Upper lobe of right lung (tissue), 1 donor: Measurements from ENCODE around the gene P2RY2. TPM values are rescaled to one million over a fixed set of nuclear protein-coding genes. Genes with fewer than 3 reads are reported as not detected.

Experiments
- ATAC-seq: fragments of 200-7000 bp; cut with Tn5 transposase; one replicate; pipeline ENCODE4 v1.9.1; 2020; ENCODE audit warnings: mild to moderate bottlenecking, moderate library complexity
- DNase-seq: peaks from one replicate; pipeline ENCODE4 v3.0.0-alpha.2; 2020
- H3K27ac ChIP-seq: fragments of 200-600 bp; one replicate; pipeline ENCODE4 v1.8.0; 2022
- H3K27me3 ChIP-seq: fragments of 200-600 bp; one replicate; pipeline ENCODE4 v1.8.0; 2022; ENCODE audit warnings: mild to moderate bottlenecking
- H3K36me3 ChIP-seq: fragments of 200-600 bp; one replicate; pipeline ENCODE4 v1.8.0; 2022
- H3K4me1 ChIP-seq: fragments of 200-600 bp; one replicate; pipeline ENCODE4 v1.8.0; 2022
- H3K4me3 ChIP-seq: fragments of 200-600 bp; one replicate; pipeline ENCODE4 v1.8.0; 2022; ENCODE audit warnings: mild to moderate bottlenecking
- H3K9me3 ChIP-seq: fragments of 200-600 bp; one replicate; pipeline ENCODE4 v1.8.0; 2022
- intact Hi-C: fragments of 100-400 bp; cut with DNase I; formaldehyde crosslinking; loops from one replicate; pipeline ENCODE4 v1.11.0; 2022
- total RNA-seq: library from RNA; stranded (reverse); fragmentation: NEBNext Ultra II Directional; extraction: Animal tissue kit (Norgen Biotek cat#: 25700); gene quantifications from one replicate; pipeline ENCODE4 v1.2.1, GENCODE V29; 2021
- TF ChIP-seq, protein P1 (sequence below): fragments of 200-600 bp; IDR thresholded peaks from one replicate; pipeline ENCODE4 v1.8.0; 2022; ENCODE audit warnings: antibody characterized with exemption
- donor health status: DM: no; HTN: yes; CAD: no; lungs with severe emphysema.

Gene P2RY2
- total RNA-seq, 1 donor from 2014 or later, result 7.4 TPM

DNA sequence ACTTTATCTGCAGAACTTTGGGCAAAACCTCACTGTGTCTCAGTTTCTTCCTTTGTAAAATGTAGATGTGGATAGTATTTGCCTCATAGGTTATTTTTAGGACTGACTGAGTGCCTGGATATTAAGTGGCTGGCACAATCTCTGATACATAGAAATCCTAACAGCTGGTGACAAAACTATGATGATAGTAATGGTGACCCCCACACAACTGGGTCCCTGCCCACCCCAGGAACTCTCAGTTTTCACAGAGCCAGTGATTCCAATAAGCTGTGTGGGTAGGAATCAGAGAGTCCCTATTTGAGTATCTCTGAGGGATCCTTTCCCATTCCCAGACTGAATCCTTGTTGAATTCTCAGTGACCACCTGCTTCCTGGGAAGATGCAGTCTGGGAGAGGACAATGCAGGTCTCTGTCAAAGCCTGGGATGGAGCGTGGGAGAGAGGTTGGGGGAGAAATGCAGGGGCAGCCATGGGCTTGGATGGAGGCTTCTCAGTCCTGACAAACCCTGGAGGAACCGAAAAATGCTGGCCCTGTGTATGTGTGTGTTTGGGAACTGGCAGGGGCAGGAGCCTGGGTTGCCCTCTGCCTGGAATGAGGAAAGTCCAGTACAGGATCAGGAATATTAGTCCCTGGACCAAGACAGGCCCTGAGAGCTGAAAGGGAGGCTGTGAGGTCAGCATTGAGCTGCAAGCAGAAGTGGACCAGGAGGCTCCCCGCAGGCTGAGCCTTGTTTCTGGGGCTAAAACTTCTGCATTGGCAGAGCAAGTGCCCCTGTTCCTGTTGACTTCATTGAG, 48.0 kb downstream of the P2RY2 start:
- H3K9me3 ChIP-seq, result no peaks in the 10 kb centered on the region
- no peak for DNase-seq
- no peak for ATAC-seq

GRCh38 chr11:73266646-73267020, 48.6 kb downstream of the P2RY2 start:
- Histone ChIP-seq H3K4me3 (no peak overlapping the region), H3K36me3 (no peaks in the 10 kb centered on the region), H3K27me3 (peaks cover 13% of the 10 kb centered on the region), H3K4me1 (peaks cover 30% of the 10 kb centered on the region), H3K9me3 (no peaks in the 10 kb centered on the region), H3K27ac (no peak overlapping the region)
- intact Hi-C loops, result no loop called here
- TF ChIP-seq, protein P1, sequence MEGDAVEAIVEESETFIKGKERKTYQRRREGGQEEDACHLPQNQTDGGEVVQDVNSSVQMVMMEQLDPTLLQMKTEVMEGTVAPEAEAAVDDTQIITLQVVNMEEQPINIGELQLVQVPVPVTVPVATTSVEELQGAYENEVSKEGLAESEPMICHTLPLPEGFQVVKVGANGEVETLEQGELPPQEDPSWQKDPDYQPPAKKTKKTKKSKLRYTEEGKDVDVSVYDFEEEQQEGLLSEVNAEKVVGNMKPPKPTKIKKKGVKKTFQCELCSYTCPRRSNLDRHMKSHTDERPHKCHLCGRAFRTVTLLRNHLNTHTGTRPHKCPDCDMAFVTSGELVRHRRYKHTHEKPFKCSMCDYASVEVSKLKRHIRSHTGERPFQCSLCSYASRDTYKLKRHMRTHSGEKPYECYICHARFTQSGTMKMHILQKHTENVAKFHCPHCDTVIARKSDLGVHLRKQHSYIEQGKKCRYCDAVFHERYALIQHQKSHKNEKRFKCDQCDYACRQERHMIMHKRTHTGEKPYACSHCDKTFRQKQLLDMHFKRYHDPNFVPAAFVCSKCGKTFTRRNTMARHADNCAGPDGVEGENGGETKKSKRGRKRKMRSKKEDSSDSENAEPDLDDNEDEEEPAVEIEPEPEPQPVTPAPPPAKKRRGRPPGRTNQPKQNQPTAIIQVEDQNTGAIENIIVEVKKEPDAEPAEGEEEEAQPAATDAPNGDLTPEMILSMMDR, result no peak
- no peak for ATAC-seq
- no peak for DNase-seq

More for the DNA sequence above, 48.0 kb downstream of the P2RY2 start:
- TF ChIP-seq, protein P1, result no peak
- H3K4me3 ChIP-seq, result no peak overlapping the region
- H3K27ac ChIP-seq, result no peak overlapping the region
- H3K4me1 ChIP-seq, result peaks cover 30% of the 10 kb centered on the region
- H3K27me3 ChIP-seq, result peaks cover 13% of the 10 kb centered on the region
- intact Hi-C loops, result no loop called here
- no peaks in the 10 kb centered on the region for H3K36me3 ChIP-seq

GRCh38 chr11:73267122-73267846, 49.2 kb downstream of the P2RY2 start:
- Histone ChIP-seq H3K4me3 (no peak overlapping the region), H3K9me3 (no peaks in the 10 kb centered on the region), H3K36me3 (no peaks in the 10 kb centered on the region), H3K4me1 (peaks cover 30% of the 10 kb centered on the region), H3K27me3 (peaks cover 13% of the 10 kb centered on the region), H3K27ac (no peak overlapping the region)
- ATAC-seq (no peak), DNase-seq (no peak)
- TF ChIP-seq, protein P1, result no peak
- intact Hi-C loops, result no loop called here

DNA sequence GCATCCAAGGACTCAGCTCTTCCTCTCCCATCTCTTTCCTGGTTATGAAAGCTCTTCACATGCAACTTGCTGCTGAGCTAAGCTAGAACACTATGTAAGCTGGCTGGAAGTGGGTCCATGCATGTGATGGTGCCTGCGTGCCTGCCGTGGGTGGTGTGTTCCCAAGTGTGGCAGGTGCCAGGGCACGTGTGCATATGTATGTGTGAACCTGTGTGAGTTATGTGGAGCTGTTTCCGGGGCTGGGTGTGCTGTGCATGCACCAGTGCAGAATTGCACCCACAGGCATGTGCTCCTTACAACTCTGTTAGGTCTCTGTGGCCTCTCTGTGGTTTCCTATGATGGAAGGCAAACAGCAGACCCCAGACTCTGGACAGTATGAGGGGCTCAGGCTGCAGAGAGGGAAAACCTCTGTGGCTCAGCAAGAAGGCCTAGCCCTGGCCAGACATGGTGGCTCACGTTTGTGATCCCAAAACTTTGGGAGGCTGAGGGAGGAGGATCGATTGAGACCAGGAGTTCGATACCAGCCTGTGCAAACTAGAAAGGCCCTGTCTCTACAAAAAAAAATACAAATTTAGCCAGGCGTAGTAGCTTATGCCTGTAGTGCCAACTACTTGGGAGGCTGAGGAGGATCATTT, 49.9 kb downstream of the P2RY2 start:
- TF ChIP-seq, protein P1, result no peak
- Histone ChIP-seq H3K27me3 (peaks cover 13% of the 10 kb centered on the region), H3K36me3 (no peaks in the 10 kb centered on the region), H3K9me3 (no peaks in the 10 kb centered on the region), H3K27ac (no peak overlapping the region), H3K4me3 (no peak overlapping the region), H3K4me1 (peaks cover 30% of the 10 kb centered on the region)
- intact Hi-C loops, result no loop called here
- DNase-seq (no peak), ATAC-seq (no peak)

DNA sequence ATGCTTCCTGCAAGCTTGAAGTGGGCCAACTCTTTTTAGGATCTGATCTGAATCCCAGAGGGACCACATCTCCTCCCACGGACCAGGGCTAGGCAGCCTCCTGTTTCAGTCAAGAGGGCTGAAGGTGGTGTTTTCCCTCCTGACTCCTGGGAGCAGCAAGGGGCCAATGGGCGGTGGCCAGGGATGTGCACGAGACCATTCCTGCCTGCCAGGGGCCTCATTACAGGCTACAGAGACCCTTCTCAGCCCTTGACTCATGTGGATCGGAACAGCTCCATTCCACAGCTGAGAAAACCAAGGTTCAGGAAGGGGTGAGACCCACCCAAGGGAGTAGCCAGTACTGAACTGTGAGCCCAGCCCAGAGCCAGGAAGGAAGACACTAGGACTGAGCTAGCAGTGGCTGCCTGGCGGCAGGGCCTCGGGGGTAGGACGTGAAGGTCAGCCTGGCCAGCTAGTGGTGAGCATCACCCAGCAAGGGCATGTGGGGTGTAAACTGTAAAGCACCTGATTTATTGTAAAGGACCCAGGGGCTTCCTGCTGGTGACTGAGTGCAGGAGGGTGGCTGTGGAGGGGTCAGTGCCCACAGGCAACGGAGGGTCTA, 50.7 kb downstream of the P2RY2 start:
- Histone ChIP-seq H3K4me3 (no peak overlapping the region), H3K36me3 (no peaks in the 10 kb centered on the region), H3K27ac (no peak overlapping the region), H3K4me1 (peaks cover 30% of the 10 kb centered on the region), H3K27me3 (peaks cover 13% of the 10 kb centered on the region), H3K9me3 (no peaks in the 10 kb centered on the region)
- peak; percentile 48 for DNase-seq
- no peak for ATAC-seq
- intact Hi-C loops, result no loop called here
- TF ChIP-seq, protein P1, result no peak
